ENCODE results near the gene USP17L13.
"Not testable (repeated sequence)": the region's sequence is repeated elsewhere in the genome, so short reads cannot be mapped to it uniquely, and the experiment has no call there.

DNA sequence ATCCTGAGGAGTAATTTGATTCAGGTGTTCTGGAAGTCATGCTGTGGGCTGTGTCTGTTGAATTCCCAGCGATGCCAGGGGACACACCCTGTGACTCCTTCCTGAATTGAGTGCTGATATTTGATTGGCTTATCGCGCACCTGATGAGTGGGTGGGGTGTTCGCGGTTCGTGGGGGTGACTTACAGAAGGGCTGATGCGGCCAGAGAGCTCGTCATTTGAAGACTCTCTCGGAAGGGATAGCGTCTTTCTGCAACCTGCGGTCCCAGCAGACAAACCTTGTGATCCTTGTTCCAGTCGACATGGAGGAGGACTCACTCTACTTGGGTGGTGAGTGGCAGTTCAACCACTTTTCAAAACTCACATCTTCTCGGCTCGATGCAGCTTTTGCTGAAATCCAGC, at the start of gene USP17L13:
- not testable (repeated sequence) for TF ChIP-seq POLR2A, CTCF (IDR thresholded peaks at IDR 0.05)
